SH-SY5Y (cell line): ENCODE measurements around the gene HOXA3.

Source experiments
- GATA2 ChIP-seq: IDR thresholded peaks from 2 replicates; pipeline ENCODE4 v1.6.1; 2011; ENCODE audit warnings: mild to moderate bottlenecking, low read depth, low read length
- GATA3 ChIP-seq: IDR thresholded peaks from 2 replicates; pipeline ENCODE4 v1.6.1; 2011; ENCODE audit warnings: low read depth, mild to moderate bottlenecking, low read length, moderate library complexity

- no peak for TF ChIP-seq GATA2
- TF ChIP-seq GATA3 = no peak
Observed at GRCh38 chr7:27140126-27140857, 12.1 kb downstream of the HOXA3 start.
